Panc1 (cell line): Measurements from ENCODE around the gene MYH13. TPM values are rescaled to one million over a fixed set of nuclear protein-coding genes. Genes with fewer than 3 reads are reported as not detected.

Experiments used
- ATAC-seq: fragments of 200-7000 bp; cut with Tn5 transposase; 2 replicates; pipeline ENCODE4 v1.9.1; 2020; ENCODE audit warnings: mild to moderate bottlenecking, moderate library complexity
- BruUV-seq: library from RNA; stranded (reverse); fragments of 400-500 nt; replicated peaks from 2 replicates; lab custom pipeline; 2021; lab: Mats Ljungman, UMichigan
- CTCF ChIA-PET: fragments of 300-600 bp; sonication (Branson Sonifier 250); formaldehyde crosslinking; loops from one replicate; lab custom pipeline; 2022; ENCODE audit warnings: antibody characterized with exemption; lab: Charles Lee
- POLR2A ChIA-PET: fragments of 300-600 bp; sonication (Branson Sonifier 250); formaldehyde crosslinking; loops from one replicate; lab custom pipeline; 2022; ENCODE audit warnings: antibody characterized with exemption; lab: Charles Lee
- DNase-seq: peaks from one replicate; pipeline ENCODE4 v3.0.0-alpha.2; 2010; ENCODE audit warnings: low read depth, low spot score
- H3K27ac ChIP-seq: 2 replicates; pipeline ENCODE4 v1.5.1; 2011; ENCODE audit warnings: mild to moderate bottlenecking, low read length, inconsistent platforms
- H3K27me3 ChIP-seq: fragments of 200-500 bp; sonication (Bioruptor generic); 2 replicates; pipeline ENCODE4 v1.6.0; 2014; ENCODE audit warnings: low read length, inconsistent platforms; ENCODE audit not compliant: control insufficient read depth, insufficient read depth
- H3K36me3 ChIP-seq: fragments of 200-500 bp; sonication (Bioruptor generic); 2 replicates; pipeline ENCODE4 v1.5.1; 2014; ENCODE audit warnings: inconsistent platforms, mild to moderate bottlenecking, low read length, moderate library complexity; ENCODE audit not compliant: control insufficient read depth, insufficient read depth
- H3K4me1 ChIP-seq: 2 replicates; pipeline ENCODE4 v1.5.1; 2011; ENCODE audit warnings: inconsistent platforms, mild to moderate bottlenecking, low read length, moderate library complexity; ENCODE audit not compliant: control insufficient read depth, insufficient read depth
- H3K4me3 ChIP-seq, 2 experiments: 2 replicates each; pipeline ENCODE4 v1.5.1; 2011 to 2012; ENCODE audit warnings: low read depth in 2 of 2, low read length in 2 of 2, mild to moderate bottlenecking in 2 of 2, inconsistent platforms in 1 of 2, moderate library complexity in 1 of 2
- H3K9me3 ChIP-seq: fragments of 200-500 bp; sonication (Bioruptor generic); 2 replicates; pipeline ENCODE4 v1.5.1; 2014; ENCODE audit warnings: low read depth, mild to moderate bottlenecking, inconsistent platforms, low read length, moderate library complexity; ENCODE audit not compliant: control insufficient read depth, insufficient read depth
- POLR2AphosphoS5 ChIP-seq: IDR thresholded peaks from 2 replicates; pipeline ENCODE4 v1.6.1; 2012; ENCODE audit warnings: mild to moderate bottlenecking, low read depth, low read length, moderate library complexity
- SIN3A ChIP-seq: IDR thresholded peaks from 2 replicates; pipeline ENCODE4 v1.6.1; 2012; ENCODE audit warnings: low read depth, mild to moderate bottlenecking, low read length, moderate library complexity, borderline replicate concordance; ENCODE audit not compliant: insufficient read depth
- TCF7L2 ChIP-seq: IDR thresholded peaks from 2 replicates; pipeline ENCODE4 v1.6.1; 2011; ENCODE audit warnings: mild to moderate bottlenecking, low read depth, low read length, inconsistent platforms
- in situ Hi-C: cut with HindIII; loops from 2 replicates; pipeline ENCODE4 v1.10.0; 2016; ENCODE audit warnings: low sequenced_read_pairs, low pct_unique_long_range_greater_than_20kb
- intact Hi-C: fragments of 100-400 bp; cut with micrococcal nuclease; formaldehyde crosslinking; loops from one replicate; pipeline ENCODE4 v1.10.0; 2022; ENCODE audit not compliant: unreplicated experiment
- total RNA-seq: library from RNA; stranded (reverse); gene quantifications from one replicate; pipeline ENCODE4 v1.2.1, GENCODE V29; 2021; ENCODE audit not compliant: unreplicated experiment
- TF ChIP-seq, protein P1 (sequence below): fragments of 450-650 bp; IDR thresholded peaks from 2 replicates; pipeline ENCODE4 v1.5.1; 2017; ENCODE audit warnings: mild to moderate bottlenecking
- TF ChIP-seq, protein P2 (sequence below), 2 experiments: IDR thresholded peaks; 2 replicates each; pipeline ENCODE4 v1.6.1; 2011 to 2012; ENCODE audit warnings: low read depth in 2 of 2, control low read depth in 1 of 2, low read length in 1 of 2, mild to moderate bottlenecking in 1 of 2, moderate library complexity in 1 of 2; ENCODE audit not compliant: insufficient read depth in 1 of 2

MYH13 gene
- total RNA-seq, 1 experiment from 2014 or later, result not detected

DNA sequence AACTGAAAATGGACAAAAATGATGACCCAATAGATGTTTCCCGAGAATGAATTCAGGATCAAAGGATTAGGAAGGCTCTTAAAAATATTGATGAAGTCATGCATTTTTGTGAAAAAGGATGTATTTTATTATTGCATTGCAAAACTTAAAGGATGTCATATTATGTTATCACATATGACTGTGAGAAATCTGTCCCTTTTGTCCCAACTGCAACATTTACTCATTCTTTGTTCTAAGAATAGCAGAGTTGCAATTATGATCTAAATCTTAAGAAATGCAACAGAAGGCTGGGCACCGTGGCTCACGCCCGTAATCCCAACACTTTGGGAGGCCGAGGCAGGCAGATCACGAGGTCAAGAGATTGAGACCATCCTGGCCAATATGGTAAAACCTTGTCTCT lies 13.1 kb upstream of the MYH13 start:
- in situ Hi-C loops (no loop called here), intact Hi-C loops (no loop called here)
- no TSS peak for BruUV-seq
- H3K27ac ChIP-seq, result no peak overlapping the region
- H3K4me1 ChIP-seq, result no peaks in the 10 kb centered on the region
- no peaks in the 10 kb centered on the region for H3K36me3 ChIP-seq
- H3K27me3 ChIP-seq, result no peaks in the 10 kb centered on the region
- ATAC-seq (no peak), DNase-seq (no peak)
- ChIA-PET POLR2A (no interaction called here), CTCF (no interaction called here)
- TF ChIP-seq SIN3A, result no peak
- TF ChIP-seq, protein P1, sequence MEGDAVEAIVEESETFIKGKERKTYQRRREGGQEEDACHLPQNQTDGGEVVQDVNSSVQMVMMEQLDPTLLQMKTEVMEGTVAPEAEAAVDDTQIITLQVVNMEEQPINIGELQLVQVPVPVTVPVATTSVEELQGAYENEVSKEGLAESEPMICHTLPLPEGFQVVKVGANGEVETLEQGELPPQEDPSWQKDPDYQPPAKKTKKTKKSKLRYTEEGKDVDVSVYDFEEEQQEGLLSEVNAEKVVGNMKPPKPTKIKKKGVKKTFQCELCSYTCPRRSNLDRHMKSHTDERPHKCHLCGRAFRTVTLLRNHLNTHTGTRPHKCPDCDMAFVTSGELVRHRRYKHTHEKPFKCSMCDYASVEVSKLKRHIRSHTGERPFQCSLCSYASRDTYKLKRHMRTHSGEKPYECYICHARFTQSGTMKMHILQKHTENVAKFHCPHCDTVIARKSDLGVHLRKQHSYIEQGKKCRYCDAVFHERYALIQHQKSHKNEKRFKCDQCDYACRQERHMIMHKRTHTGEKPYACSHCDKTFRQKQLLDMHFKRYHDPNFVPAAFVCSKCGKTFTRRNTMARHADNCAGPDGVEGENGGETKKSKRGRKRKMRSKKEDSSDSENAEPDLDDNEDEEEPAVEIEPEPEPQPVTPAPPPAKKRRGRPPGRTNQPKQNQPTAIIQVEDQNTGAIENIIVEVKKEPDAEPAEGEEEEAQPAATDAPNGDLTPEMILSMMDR, result no peak
- TF ChIP-seq TCF7L2, result no peak
- TF ChIP-seq, protein P2, sequence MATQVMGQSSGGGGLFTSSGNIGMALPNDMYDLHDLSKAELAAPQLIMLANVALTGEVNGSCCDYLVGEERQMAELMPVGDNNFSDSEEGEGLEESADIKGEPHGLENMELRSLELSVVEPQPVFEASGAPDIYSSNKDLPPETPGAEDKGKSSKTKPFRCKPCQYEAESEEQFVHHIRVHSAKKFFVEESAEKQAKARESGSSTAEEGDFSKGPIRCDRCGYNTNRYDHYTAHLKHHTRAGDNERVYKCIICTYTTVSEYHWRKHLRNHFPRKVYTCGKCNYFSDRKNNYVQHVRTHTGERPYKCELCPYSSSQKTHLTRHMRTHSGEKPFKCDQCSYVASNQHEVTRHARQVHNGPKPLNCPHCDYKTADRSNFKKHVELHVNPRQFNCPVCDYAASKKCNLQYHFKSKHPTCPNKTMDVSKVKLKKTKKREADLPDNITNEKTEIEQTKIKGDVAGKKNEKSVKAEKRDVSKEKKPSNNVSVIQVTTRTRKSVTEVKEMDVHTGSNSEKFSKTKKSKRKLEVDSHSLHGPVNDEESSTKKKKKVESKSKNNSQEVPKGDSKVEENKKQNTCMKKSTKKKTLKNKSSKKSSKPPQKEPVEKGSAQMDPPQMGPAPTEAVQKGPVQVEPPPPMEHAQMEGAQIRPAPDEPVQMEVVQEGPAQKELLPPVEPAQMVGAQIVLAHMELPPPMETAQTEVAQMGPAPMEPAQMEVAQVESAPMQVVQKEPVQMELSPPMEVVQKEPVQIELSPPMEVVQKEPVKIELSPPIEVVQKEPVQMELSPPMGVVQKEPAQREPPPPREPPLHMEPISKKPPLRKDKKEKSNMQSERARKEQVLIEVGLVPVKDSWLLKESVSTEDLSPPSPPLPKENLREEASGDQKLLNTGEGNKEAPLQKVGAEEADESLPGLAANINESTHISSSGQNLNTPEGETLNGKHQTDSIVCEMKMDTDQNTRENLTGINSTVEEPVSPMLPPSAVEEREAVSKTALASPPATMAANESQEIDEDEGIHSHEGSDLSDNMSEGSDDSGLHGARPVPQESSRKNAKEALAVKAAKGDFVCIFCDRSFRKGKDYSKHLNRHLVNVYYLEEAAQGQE (IDR thresholded peaks at IDR 0.05; ENCODE audit: insufficient read depth in 1 of 2, low read depth in 2 of 2, low read length in 1 of 2), result no peak
- TF ChIP-seq POLR2AphosphoS5, result no peak
- H3K4me3 ChIP-seq, result no peak overlapping the region
- no peaks in the 10 kb centered on the region for H3K9me3 ChIP-seq

DNA sequence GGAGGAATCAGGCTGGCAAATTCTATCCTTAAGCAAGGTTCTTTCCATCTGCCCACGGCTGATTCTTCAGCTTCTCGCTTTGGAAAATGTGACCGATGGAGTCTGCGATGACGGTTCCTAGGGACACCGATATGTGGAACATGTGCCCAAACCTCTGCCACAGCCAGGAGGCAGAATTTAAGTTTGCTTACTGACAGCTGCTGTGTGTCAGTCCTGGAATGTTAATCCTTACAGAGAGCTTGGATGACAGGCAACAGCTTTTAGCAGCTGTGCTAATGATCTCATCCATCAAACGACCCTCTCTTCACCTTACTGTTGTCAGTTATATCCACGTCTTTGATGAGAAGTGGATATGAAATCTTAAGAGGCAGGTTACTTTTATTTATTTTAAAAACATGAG lies 11.4 kb upstream of the MYH13 start:
- DNase-seq (no peak), ATAC-seq (no peak)
- BruUV-seq, result no TSS peak
- TF ChIP-seq SIN3A (no peak), POLR2AphosphoS5 (no peak), TCF7L2 (no peak)
- TF ChIP-seq, protein P1, result no peak
- TF ChIP-seq, protein P2 (IDR thresholded peaks at IDR 0.05; ENCODE audit: insufficient read depth in 1 of 2, low read depth in 2 of 2, low read length in 1 of 2), result no peak
- intact Hi-C loops, result no loop called here
- ChIA-PET CTCF (no interaction called here), POLR2A (no interaction called here)
- no peaks in the 10 kb centered on the region for H3K4me1 ChIP-seq
- H3K4me3 ChIP-seq, result no peak overlapping the region
- no peaks in the 10 kb centered on the region for H3K9me3 ChIP-seq
- no peak overlapping the region for H3K27ac ChIP-seq
- H3K36me3 ChIP-seq, result no peaks in the 10 kb centered on the region
- in situ Hi-C loops, result no loop called here
- H3K27me3 ChIP-seq, result no peaks in the 10 kb centered on the region
